Brain microvascular endothelial cell (primary cell): ENCODE measurements around the gene NCK1.
"Not testable (repeated sequence)": the region's sequence is repeated elsewhere in the genome, so short reads cannot be mapped to it uniquely, and the experiment has no call there.

Experiments used
- DNase-seq: peaks from one replicate; pipeline ENCODE4 v3.0.0-alpha.2; 2020
- H3K27ac ChIP-seq: fragments of 250-450 bp; sonication (Bioruptor Pico); 2 replicates; pipeline ENCODE4 v1.5.1; 2020; ENCODE audit warnings: mild to moderate bottlenecking, moderate library complexity
- H3K27me3 ChIP-seq: fragments of 250-450 bp; sonication (Bioruptor Pico); replicated peaks from 2 replicates; pipeline ENCODE4 v1.5.1; 2020; ENCODE audit warnings: mild to moderate bottlenecking
- H3K36me3 ChIP-seq: fragments of 250-450 bp; sonication (Bioruptor Pico); replicated peaks from 2 replicates; pipeline ENCODE4 v1.5.1; 2020; ENCODE audit warnings: mild to moderate bottlenecking
- H3K4me3 ChIP-seq: 2 replicates; pipeline ENCODE4 v1.5.1; 2011; ENCODE audit warnings: low read depth, mild to moderate bottlenecking, control low read depth, low read length, moderate library complexity
- in situ Hi-C: cut with HindIII; loops from 2 replicates; pipeline ENCODE4 v1.10.0; 2017; ENCODE audit warnings: low sequenced_read_pairs, low pct_ligation_motif_present
- TF ChIP-seq, protein P1 (sequence below): IDR thresholded peaks from 2 replicates; pipeline ENCODE4 v1.5.1; 2011; ENCODE audit warnings: low read depth, mild to moderate bottlenecking, moderate library complexity, low read length, control low read depth, inconsistent platforms; ENCODE audit errors: missing control alignments

NCK1 gene

DNA sequence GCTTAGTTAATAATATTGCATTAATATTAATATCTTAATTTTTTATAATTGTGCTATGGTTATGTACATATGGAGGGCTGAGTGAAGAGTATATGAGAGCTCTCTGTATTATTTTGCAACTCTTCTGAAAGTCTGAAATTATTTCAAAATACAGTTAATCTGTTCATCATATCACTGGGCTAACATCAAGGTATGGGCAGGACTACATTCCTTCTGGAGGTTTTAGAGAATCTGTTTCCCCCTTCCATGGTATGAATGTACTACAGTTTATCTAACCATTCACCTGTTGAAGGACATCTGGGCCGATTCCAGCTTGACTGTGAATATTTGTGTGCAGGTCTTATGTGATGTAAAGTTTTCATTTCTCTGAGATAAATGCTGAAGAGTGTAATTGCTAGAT is 100.9 kb downstream of the NCK1 start:
- H3K4me3 ChIP-seq = no peak overlapping the region
- in situ Hi-C loops = no loop called here
- DNase-seq = no peak
- H3K36me3 ChIP-seq = no peaks in the 10 kb centered on the region
- TF ChIP-seq, protein P1, sequence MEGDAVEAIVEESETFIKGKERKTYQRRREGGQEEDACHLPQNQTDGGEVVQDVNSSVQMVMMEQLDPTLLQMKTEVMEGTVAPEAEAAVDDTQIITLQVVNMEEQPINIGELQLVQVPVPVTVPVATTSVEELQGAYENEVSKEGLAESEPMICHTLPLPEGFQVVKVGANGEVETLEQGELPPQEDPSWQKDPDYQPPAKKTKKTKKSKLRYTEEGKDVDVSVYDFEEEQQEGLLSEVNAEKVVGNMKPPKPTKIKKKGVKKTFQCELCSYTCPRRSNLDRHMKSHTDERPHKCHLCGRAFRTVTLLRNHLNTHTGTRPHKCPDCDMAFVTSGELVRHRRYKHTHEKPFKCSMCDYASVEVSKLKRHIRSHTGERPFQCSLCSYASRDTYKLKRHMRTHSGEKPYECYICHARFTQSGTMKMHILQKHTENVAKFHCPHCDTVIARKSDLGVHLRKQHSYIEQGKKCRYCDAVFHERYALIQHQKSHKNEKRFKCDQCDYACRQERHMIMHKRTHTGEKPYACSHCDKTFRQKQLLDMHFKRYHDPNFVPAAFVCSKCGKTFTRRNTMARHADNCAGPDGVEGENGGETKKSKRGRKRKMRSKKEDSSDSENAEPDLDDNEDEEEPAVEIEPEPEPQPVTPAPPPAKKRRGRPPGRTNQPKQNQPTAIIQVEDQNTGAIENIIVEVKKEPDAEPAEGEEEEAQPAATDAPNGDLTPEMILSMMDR = no peak
- no peaks in the 10 kb centered on the region for H3K27me3 ChIP-seq
- H3K27ac ChIP-seq = no peak overlapping the region

DNA sequence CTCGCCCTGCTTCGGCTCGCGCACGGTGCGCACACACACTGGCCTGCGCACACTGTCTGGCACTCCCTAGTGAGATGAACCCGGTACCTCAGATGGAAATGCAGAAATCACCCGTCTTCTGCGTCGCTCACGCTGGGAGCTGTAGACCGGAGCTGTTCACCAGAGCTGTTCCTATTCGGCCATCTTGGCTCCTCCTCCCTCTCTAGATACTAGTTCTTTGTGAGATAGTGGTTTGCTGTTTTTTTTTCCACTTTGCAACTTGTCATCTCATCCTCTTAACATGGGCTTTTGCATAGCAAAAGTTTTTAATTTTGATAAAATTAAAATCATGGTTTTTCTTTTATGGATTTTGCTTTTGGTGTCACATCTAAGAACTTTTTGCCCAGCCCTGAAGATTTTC is 107.5 kb downstream of the NCK1 start:
- DNase-seq, H3K27ac ChIP-seq, H3K4me3 ChIP-seq, H3K36me3 ChIP-seq, H3K27me3 ChIP-seq, in situ Hi-C loops: not testable (repeated sequence)

DNA sequence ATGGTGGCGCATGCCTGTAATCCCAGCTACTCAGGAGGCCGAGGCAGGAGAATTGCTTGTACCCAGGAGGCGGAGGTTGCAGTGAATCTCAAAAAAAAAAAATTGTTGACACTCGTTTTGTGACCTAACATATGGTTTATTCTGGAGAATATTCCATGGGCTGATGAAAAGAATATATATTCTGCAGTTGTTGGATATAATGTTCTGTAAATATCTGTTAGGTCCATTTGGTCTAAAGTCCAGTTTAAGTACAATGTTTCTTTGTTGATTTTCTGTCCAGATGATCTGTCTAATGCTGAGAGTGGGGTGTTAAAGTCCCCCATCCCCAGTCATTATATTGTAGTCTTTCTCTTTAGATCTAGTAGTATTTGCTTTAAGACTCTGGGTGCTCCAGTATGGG is 111.3 kb downstream of the NCK1 start:
- no peak overlapping the region for H3K27ac ChIP-seq
- TF ChIP-seq, protein P1 = no peak
- no peak overlapping the region for H3K4me3 ChIP-seq
- H3K36me3 ChIP-seq = no peaks in the 10 kb centered on the region
- H3K27me3 ChIP-seq = no peaks in the 10 kb centered on the region
- no peak for DNase-seq
- in situ Hi-C loops = no loop called here

DNA sequence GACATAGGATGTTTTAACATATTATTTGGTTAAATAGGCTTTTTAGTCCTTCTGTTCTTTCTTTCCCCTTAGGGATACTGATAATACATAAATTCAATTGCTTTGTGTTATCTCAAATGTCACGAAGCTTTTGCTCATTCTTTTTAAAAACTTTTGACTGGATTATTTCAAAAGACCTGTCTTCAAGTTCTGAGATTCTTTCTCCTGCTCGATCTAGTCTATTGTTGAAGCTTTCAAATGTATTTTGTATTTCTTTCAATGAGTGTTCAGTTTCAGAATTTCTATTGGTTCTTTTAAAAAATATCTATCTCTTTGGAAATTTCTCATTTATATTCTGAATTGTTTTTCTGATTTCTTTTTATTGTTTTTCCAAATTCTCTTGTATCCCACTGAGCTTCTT is 112.7 kb downstream of the NCK1 start:
- TF ChIP-seq, protein P1 = no peak
- no peak overlapping the region for H3K4me3 ChIP-seq
- no peak overlapping the region for H3K27ac ChIP-seq
- no peaks in the 10 kb centered on the region for H3K27me3 ChIP-seq
- DNase-seq = no peak
- no peaks in the 10 kb centered on the region for H3K36me3 ChIP-seq
- in situ Hi-C loops = loop anchor here (25.0 kb wide), 1 partner anchor 187 kb away; no protein-coding TSS in a partner anchor

DNA sequence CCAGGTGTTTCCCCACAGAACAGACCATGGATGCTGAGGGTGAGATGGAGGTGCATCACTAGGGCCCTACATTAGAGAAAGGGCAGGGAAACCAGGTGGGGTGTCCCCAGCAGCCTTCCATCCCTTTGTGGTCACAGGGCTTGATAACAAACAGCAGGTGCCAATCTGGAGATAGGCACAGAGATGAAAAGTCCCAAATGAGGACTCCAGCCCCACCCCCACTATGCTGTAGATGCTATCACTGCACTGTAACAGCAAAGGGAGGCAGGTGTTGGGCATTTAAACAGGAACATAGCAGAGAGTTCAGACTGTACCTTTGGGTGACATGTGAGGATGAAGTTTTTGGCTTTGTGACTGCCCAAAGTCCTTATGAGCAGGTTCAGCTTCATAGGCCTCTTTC is 117.2 kb downstream of the NCK1 start:
- H3K27ac ChIP-seq = no peak overlapping the region
- no peak overlapping the region for H3K4me3 ChIP-seq
- TF ChIP-seq, protein P1 = no peak
- in situ Hi-C loops = loop anchor here (25.0 kb wide), 1 partner anchor 192 kb away; no protein-coding TSS in a partner anchor
- DNase-seq = no peak
- no peaks in the 10 kb centered on the region for H3K27me3 ChIP-seq
- no peaks in the 10 kb centered on the region for H3K36me3 ChIP-seq

DNA sequence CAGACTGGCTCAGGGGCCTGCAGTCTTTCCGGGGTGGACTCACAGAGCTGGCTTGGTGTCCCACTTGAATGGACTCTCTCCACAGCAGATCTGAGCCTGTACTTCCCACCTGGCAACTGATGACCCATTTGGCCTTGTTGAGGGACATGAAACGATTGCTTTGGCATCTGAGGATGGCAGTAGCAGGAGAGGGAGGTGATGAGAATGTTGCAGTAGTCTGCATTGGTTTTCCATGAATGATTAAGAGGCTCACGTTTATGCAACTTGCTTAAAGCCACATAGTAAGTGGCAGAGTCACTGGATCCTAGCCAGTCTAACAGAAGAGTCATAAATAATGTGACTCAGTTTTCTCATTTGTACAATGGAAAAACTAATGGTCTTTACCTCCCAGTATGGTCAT is 117.7 kb downstream of the NCK1 start:
- TF ChIP-seq, protein P1 = no peak
- no peaks in the 10 kb centered on the region for H3K36me3 ChIP-seq
- no peak for DNase-seq
- H3K27me3 ChIP-seq = no peaks in the 10 kb centered on the region
- H3K4me3 ChIP-seq = no peak overlapping the region
- H3K27ac ChIP-seq = no peak overlapping the region
- in situ Hi-C loops = loop anchor here (25.0 kb wide), 1 partner anchor 192 kb away; no protein-coding TSS in a partner anchor
